HG02571 (cell line): ENCODE results near the gene NEGR1.
"Not testable (repeated sequence)": the region's sequence is repeated elsewhere in the genome, so short reads cannot be mapped to it uniquely, and the experiment has no call there.

ENCODE experiments used
- ATAC-seq: cut with Tn5 transposase; IDR thresholded peaks from one replicate; pipeline ENCODE4 v1.9.1; 2021; ENCODE audit warnings: mild to moderate bottlenecking, moderate library complexity; ENCODE audit not compliant: unreplicated experiment

The NEGR1 gene

GRCh38 chr1:71964188-71964587, 318.2 kb downstream of the NEGR1 start:
- no peak for ATAC-seq

GRCh38 chr1:71956613-71957285, 325.6 kb downstream of the NEGR1 start:
- no peak for ATAC-seq

GRCh38 chr1:71950579-71950978, 331.8 kb downstream of the NEGR1 start:
- no peak for ATAC-seq

DNA sequence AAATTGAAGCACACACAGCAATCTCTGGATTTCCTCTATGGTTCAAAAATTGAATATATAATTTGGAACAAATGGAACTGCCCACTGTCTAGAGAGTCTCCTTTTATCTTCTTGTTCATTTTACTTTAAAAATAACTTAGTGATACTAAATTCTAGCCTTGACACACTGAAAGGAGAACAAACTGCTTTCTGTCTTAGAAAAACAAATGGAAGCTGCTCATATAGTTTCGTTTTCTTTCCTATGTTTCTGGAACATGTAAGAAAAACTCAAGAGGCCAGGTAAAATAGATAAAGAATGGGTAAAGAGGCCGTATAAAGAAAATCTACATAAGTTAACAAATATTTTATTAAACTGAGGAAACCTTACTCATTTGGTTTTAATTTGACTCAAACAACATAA, 332.7 kb downstream of the NEGR1 start:
- no peak for ATAC-seq

DNA sequence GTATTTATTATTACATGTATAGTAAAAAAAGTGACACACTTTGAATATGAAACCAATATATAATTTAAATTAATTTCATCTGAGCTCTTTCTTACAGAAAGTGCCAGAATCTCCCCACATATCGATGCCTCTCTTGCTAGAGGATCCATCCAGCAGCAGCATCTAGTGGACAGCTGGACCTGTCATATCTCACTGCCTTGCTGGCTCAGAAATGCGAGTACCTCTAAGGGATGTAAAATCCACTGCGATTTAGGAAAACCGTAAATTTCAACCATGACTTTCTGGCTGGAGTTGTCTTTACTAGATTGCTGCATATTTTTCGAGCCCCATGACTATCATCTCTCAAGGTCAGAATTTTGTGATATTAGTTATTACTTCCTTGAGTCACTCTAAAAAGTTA, 333.8 kb downstream of the NEGR1 start:
- ATAC-seq: no peak

DNA sequence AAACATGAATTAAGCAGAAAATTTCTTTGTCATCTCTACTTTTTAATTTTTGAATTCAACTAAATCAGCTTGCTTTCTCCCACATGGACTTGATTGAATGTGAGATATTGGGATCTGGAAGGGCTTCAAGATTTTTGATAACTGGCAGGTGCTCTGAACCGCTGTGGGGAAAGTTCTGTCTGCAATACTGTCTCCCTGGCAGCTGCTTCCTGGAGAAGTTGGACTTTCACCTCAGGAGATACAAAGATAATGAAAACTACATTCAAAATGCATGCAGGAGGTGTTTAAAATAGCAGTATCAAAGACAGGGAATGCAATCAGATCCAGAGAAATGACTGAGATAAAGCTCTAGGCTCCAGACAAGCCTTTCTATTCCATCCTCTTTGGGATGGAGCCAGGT, 338.3 kb downstream of the NEGR1 start:
- ATAC-seq: no peak

DNA sequence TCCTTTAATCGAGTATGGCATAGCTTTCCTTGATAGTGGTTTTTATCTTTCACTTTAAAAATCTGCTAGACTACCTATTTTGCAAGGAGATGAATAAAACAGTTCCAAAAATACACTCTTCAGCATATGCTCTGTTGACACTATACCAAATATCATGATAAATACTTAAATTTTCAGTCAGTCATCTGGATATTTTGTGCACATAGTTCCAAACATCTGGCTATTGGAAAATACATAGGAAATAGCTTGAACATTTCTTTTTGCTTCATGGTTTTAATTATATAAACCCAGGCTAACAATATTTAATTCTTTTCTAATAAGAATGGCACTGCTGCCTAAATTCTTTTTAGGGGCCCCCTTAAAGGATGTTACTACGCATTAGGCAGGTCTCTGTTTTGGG, 342.1 kb downstream of the NEGR1 start:
- ATAC-seq: no peak

GRCh38 chr1:71930511-71930910, 351.8 kb downstream of the NEGR1 start:
- no peak for ATAC-seq

DNA sequence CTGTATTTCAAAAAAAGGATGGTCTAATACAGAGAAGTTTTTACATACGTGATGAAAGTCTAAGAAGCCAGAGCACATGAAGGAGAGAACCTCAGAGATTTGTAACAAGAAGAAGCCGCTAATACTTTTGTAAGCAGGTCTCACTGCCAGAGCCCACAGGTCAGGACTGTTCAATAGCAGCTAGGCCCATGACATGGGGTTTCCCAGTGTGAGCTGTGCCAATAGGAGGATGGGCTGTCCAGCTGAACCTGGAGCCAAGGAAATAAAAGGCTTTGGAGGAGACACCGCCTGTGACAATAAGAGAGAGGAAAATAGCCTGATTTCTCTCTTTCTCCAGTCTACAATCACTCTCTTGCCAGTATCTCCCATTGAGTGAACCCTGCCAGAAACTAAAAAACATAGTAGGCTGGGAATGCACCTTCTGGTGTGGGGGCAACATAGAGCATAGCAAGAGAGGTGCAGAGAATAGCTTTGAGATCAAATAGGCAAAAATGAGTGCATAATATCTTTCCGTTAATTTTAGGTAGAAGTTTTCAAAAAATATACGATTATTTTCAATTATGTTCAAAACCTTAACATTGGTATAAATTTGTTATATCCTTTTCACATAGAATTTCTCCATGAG, 360.3 kb downstream of the NEGR1 start:
- ATAC-seq: no peak

DNA sequence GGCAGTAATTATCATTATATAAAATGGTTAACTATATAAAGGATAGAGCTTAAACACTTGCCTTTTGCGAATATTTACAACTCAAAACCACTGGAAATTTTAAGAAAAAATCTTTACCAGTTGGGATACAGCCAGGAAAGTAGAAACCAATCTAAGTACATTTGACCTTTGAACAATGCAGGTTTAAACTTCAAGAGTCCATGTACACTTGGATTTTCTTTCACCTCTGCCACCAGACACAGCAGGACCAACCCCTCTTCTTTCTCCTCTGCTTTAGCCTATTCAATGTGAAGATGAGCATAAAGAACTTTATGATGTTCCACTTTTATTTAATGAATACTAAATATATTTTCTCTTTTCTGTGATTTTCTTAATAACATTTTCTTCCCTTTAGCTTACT, 361.1 kb downstream of the NEGR1 start:
- no peak for ATAC-seq

GRCh38 chr1:71920556-71920955, 361.8 kb downstream of the NEGR1 start:
- no peak for ATAC-seq

- no peak for ATAC-seq
These were observed 362.4 kb downstream of the NEGR1 start for GRCh38 chr1:71919811-71920509.

GRCh38 chr1:71918630-71919029, 363.7 kb downstream of the NEGR1 start:
- ATAC-seq: no peak

- ATAC-seq: no peak
These were observed 365.4 kb downstream of the NEGR1 start for GRCh38 chr1:71916894-71917293.

DNA sequence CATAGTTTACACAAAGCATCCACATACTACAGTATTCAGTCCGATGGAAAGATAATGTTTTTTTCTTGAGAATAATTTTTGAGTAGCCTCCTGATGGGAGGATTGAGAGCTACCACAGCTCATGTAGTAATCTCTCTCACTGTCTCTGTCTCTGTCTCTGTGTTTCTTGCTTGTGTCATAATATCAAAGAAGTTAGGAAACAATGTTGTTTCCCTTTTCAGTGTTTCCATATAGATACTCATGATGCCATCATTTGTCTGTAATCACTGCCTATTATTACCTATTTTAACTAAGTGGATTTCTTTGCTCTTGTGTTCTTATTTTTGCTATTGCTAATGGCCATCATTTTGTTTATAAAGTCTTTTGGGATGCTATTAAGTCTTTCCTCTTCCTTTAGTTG, 367.7 kb downstream of the NEGR1 start:
- ATAC-seq: no peak

DNA sequence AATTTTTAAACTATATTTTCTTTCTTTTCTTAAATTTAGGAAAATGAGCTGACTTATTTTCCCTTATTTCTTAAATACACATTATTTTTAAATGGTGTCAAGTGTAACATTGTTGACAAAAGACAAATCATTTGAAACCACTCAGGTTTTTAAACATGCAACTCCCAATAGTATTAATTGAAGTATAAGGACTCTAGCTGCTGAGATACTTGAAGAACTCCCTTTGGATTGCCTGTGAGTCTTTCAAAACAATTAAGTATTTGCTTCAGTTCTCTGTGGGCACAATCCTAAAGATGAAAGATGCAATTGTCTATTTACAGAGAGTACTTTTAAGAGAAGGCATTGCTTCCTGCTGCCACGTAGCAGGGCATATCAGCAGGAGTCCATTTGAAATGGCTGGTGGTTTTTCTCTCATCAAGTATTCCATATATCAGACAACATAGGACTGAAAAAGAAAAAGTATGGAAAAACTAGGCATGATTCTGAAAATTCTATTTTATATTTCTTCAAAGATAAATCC, 373.4 kb downstream of the NEGR1 start:
- no peak for ATAC-seq

DNA sequence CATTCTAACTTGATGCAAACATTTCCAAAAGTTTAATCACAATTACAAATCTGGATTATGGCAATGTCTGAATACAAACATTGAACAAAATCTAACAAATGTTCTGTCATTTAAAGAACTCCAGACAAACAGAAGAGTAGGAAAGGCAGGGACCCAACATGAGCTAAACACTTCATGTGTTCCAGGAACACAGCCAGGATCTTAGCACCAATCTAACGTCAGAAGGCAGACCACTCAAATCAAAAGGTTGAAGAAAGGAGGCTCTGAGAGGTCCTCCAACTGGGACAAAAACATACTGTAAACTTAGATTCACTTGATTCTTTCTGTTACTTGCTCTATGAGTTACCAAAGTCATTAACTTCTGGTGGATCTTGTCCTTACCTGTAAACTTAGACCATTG, 374.0 kb downstream of the NEGR1 start:
- no peak for ATAC-seq

DNA sequence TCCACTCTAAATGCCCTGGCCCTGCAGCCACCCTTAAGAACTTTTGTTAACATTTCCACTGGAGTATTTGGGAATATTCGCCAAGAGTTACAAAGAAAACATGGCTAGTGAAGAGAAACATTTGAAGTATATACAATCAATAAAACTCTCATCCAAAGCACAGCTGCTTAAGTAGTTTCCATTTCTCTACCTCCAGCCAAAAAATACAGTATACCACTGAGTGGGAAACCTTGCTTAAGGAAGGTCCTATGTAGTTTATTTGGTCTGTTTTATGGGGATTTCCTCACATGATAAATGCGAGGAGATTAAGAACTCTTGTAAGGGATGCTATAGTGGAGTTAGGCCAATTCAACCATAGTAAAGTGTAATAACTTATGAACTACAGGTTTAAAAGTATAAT, 382.5 kb downstream of the NEGR1 start:
- ATAC-seq: no peak

- ATAC-seq: not testable (repeated sequence)
These were observed 394.2 kb downstream of the NEGR1 start for GRCh38 chr1:71888166-71888565.

- ATAC-seq: no peak
These were observed 397.2 kb downstream of the NEGR1 start for GRCh38 chr1:71885171-71885570.

DNA sequence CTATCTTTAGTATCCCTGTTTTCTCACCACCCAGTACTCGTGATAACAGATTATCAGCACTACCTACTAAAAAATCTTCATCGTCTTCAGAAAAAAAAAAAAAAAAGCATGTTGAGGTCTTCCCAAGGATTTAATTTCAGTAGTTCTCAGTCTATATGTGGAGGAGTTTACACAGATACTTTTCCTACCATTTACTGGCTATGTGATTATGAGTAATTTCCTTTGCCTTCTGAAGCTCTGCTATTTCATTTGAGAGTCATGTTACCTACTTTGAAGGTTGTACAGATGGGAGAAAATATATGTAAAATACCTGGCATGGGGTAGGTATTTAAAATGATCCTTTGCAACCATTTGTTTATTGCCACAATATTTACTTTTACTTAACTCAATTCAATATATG, 399.7 kb downstream of the NEGR1 start:
- no peak for ATAC-seq

DNA sequence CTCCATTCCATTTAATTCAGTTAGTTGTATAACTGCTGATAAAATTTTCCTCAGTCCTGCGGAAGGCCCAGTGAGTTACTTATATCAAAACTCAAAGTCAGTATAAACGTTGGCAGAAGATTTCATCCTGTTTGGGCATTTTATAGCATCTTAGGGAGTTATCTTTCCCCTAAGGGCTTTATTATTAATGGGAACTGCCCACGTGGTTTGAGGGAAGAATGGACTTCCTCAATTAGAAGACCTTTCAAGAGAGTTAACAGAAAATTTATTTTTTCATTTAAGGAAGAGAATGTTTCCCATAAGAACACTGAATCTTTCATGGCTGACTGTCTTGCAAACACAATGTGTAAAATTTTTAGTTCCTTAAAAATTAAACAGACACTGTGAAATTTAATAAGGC, 400.1 kb downstream of the NEGR1 start:
- ATAC-seq: no peak
